ENCODE data around the gene FSTL5.

GRCh38 chr4:161658676-161659075 is 505.1 kb downstream of the FSTL5 start:
- TF ChIP-seq EZH2 (IDR thresholded peaks at IDR 0.05; ENCODE audit: borderline replicate concordance, low read length) (no peak), CTCF (conservative IDR thresholded peaks at IDR 0.05 in 1 of 2, IDR thresholded peaks at IDR 0.05 in 1 of 2; ENCODE audit: extremely low read depth in 1 of 2, insufficient read depth in 1 of 2, low read depth in 1 of 2, low read length in 2 of 2) (no peak)

All from mammary epithelial cell (primary cell).